Measurements from ENCODE around the gene USB1.

- TF ChIP-seq POLR2A (IDR thresholded peaks at IDR 0.05) (no peak), CTCF (IDR thresholded peaks at IDR 0.05) (no peak), POLR2AphosphoS5 (IDR thresholded peaks at IDR 0.05) (no peak)
These were observed 29.4 kb upstream of the USB1 start for GRCh38 chr16:57971848-57972247.
